RWPE2 (cell line): ENCODE measurements around the gene HORMAD2.
A peak's percentile ranks its signal among the peaks of the same experiment; 100 is the strongest.
"Not testable (repeated sequence)": the region's sequence is repeated elsewhere in the genome, so short reads cannot be mapped to it uniquely, and the experiment has no call there.

Experiments
- ATAC-seq: fragments of 200-7000 bp; cut with Tn5 transposase; 3 replicates; pipeline ENCODE4 v1.9.1; 2021; ENCODE audit warnings: low read depth
- DNase-seq: peaks from one replicate; pipeline ENCODE4 v3.0.0-alpha.2; 2020; ENCODE audit warnings: low spot score
- H3K27ac ChIP-seq: fragments of 450-650 bp; 2 replicates; pipeline ENCODE4 v1.5.1; 2017; ENCODE audit warnings: mild to moderate bottlenecking; ENCODE audit not compliant: poor library complexity, severe bottlenecking
- H3K27me3 ChIP-seq: fragments of 250-450 bp; sonication (Bioruptor Pico); 2 replicates; pipeline ENCODE4 v1.5.1; 2021; ENCODE audit warnings: mild to moderate bottlenecking, moderate library complexity; ENCODE audit not compliant: insufficient read depth, poor library complexity, severe bottlenecking
- H3K36me3 ChIP-seq: fragments of 250-450 bp; sonication (Bioruptor Pico); 2 replicates; pipeline ENCODE4 v1.5.1; 2020; ENCODE audit warnings: low read depth, mild to moderate bottlenecking, moderate library complexity
- H3K4me1 ChIP-seq: fragments of 250-450 bp; sonication (Bioruptor Pico); 2 replicates; pipeline ENCODE4 v1.5.1; 2021; ENCODE audit warnings: mild to moderate bottlenecking, moderate library complexity; ENCODE audit not compliant: insufficient read depth, poor library complexity, severe bottlenecking
- H3K4me3 ChIP-seq: fragments of 250-450 bp; sonication (Bioruptor Pico); 2 replicates; pipeline ENCODE4 v1.5.1; 2021; ENCODE audit warnings: mild to moderate bottlenecking, moderate library complexity; ENCODE audit not compliant: severe bottlenecking
- H3K9me3 ChIP-seq: fragments of 250-450 bp; sonication (Bioruptor Pico); 2 replicates; pipeline ENCODE4 v1.5.1; 2021; ENCODE audit warnings: mild to moderate bottlenecking, moderate library complexity; ENCODE audit not compliant: severe bottlenecking
- TF ChIP-seq, protein P1 (sequence below): fragments of 450-650 bp; IDR thresholded peaks from one replicate; pipeline ENCODE4 v1.5.1; 2017; ENCODE audit warnings: mild to moderate bottlenecking, moderate library complexity; ENCODE audit not compliant: poor library complexity, severe bottlenecking

Gene HORMAD2

DNA sequence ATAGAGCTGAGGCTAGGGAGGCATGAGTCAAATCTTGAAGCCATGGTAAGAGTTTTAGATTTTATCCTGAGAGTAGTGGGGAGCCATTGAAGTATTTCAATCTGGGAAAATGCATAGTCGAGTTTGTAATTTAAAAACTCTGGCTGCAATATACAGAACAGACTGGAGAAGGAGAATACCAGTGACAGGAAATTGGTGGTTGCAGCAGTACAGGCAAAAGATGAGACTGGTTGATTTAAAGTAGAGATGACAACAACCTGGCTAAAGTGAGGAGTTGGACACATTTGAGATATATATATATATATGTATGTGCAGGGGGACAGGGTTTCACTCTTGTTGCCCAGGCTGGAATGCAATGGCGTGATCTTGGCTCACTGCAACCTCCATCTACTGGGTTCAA lies 6.2 kb downstream of the HORMAD2 start:
- ATAC-seq: no peak
- H3K27me3 ChIP-seq: no peaks in the 10 kb centered on the region
- H3K9me3 ChIP-seq: no peaks in the 10 kb centered on the region
- no peak for DNase-seq
- no peak overlapping the region for H3K4me3 ChIP-seq
- TF ChIP-seq, protein P1, sequence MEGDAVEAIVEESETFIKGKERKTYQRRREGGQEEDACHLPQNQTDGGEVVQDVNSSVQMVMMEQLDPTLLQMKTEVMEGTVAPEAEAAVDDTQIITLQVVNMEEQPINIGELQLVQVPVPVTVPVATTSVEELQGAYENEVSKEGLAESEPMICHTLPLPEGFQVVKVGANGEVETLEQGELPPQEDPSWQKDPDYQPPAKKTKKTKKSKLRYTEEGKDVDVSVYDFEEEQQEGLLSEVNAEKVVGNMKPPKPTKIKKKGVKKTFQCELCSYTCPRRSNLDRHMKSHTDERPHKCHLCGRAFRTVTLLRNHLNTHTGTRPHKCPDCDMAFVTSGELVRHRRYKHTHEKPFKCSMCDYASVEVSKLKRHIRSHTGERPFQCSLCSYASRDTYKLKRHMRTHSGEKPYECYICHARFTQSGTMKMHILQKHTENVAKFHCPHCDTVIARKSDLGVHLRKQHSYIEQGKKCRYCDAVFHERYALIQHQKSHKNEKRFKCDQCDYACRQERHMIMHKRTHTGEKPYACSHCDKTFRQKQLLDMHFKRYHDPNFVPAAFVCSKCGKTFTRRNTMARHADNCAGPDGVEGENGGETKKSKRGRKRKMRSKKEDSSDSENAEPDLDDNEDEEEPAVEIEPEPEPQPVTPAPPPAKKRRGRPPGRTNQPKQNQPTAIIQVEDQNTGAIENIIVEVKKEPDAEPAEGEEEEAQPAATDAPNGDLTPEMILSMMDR: no peak
- H3K36me3 ChIP-seq: no peaks in the 10 kb centered on the region
- H3K27ac ChIP-seq: peak overlapping the region; percentile 52
- peaks cover 5% of the 10 kb centered on the region for H3K4me1 ChIP-seq

DNA sequence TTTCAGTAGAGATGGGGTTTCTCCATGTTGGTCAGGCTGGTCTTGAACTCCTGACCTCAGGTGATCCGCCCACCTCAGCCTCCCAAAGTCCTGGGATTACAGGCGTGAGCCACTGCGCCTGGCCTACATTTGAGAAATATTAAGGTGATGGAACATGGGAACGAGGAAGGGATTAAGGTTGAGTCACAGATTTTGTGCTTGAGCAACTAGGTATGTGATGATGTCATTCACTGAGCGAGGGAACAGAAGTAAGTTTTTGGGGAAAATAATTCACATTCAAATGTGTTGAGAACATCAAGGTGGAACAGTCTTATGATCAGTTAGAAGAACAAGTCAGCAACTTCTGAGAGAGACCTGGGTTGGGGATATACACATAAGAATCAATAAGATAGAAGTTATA lies 6.8 kb downstream of the HORMAD2 start:
- not testable (repeated sequence) for H3K4me3 ChIP-seq, DNase-seq, H3K36me3 ChIP-seq, H3K4me1 ChIP-seq, H3K9me3 ChIP-seq, H3K27me3 ChIP-seq
- peak; percentile 79 for ATAC-seq
- peak overlapping the region; percentile 52 for H3K27ac ChIP-seq

GRCh38 chr22:30087611-30088010 lies 7.3 kb downstream of the HORMAD2 start:
- no peaks in the 10 kb centered on the region for H3K27me3 ChIP-seq
- H3K36me3 ChIP-seq: no peaks in the 10 kb centered on the region
- DNase-seq: no peak
- H3K9me3 ChIP-seq: no peaks in the 10 kb centered on the region
- H3K27ac ChIP-seq: peak overlapping the region; percentile 52
- no peak overlapping the region for H3K4me3 ChIP-seq
- ATAC-seq: no peak
- TF ChIP-seq, protein P1: no peak
- H3K4me1 ChIP-seq: peaks cover 5% of the 10 kb centered on the region

- ATAC-seq: no peak
- no peaks in the 10 kb centered on the region for H3K27me3 ChIP-seq
- DNase-seq: no peak
- H3K4me3 ChIP-seq: no peak overlapping the region
- no peak overlapping the region for H3K27ac ChIP-seq
- peaks cover 5% of the 10 kb centered on the region for H3K4me1 ChIP-seq
- no peaks in the 10 kb centered on the region for H3K36me3 ChIP-seq
- TF ChIP-seq, protein P1: no peak
- H3K9me3 ChIP-seq: no peaks in the 10 kb centered on the region
Measured at GRCh38 chr22:30088468-30088867, 8.2 kb downstream of the HORMAD2 start.

GRCh38 chr22:30089655-30089974 lies 9.4 kb downstream of the HORMAD2 start:
- H3K9me3 ChIP-seq: no peaks in the 10 kb centered on the region
- DNase-seq (no peak), ATAC-seq (no peak)
- no peaks in the 10 kb centered on the region for H3K27me3 ChIP-seq
- H3K4me3 ChIP-seq: no peak overlapping the region
- no peaks in the 10 kb centered on the region for H3K36me3 ChIP-seq
- TF ChIP-seq, protein P1: no peak
- H3K27ac ChIP-seq: no peak overlapping the region
- peaks cover 5% of the 10 kb centered on the region for H3K4me1 ChIP-seq
